ENCODE measurements around the gene ADTRP. TPM values are rescaled to one million over a fixed set of nuclear protein-coding genes. Genes with fewer than 3 reads are reported as not detected.

ADTRP gene
- total and polyA plus RNA-seq, 2 donors (not counting 1 experiment from before 2014, with no cell fraction given): 0.23 to 1.7 TPM

GRCh38 chr6:11669696-11670095 is 108.9 kb downstream of the ADTRP start:
- Histone ChIP-seq H3K27me3 (ENCODE audit: control insufficient read depth, insufficient read depth, low read length) (no peaks in the 10 kb centered on the region), H3K9me3 (ENCODE audit: control insufficient read depth, insufficient read depth, low read depth, low read length) (no peaks in the 10 kb centered on the region), H3K27ac (ENCODE audit: insufficient read depth, low read length) (no peak overlapping the region), H3K36me3 (ENCODE audit: control insufficient read depth, insufficient read depth, low read length) (no peaks in the 10 kb centered on the region), H3K4me1 (ENCODE audit: control insufficient read depth, extremely low read depth, insufficient read depth, low read length) (no peaks in the 10 kb centered on the region), H3K4me2 (ENCODE audit: extremely low read depth, insufficient read depth, low read length) (no peak overlapping the region), H2AFZ (ENCODE audit: low read length) (no peak overlapping the region), H3K9ac (ENCODE audit: insufficient read depth, low read length) (no peak overlapping the region), H4K20me1 (ENCODE audit: control insufficient read depth, extremely low read depth, insufficient read depth, low read length) (no peaks in the 10 kb centered on the region), H3K79me2 (ENCODE audit: control insufficient read depth, insufficient read depth, low read length) (no peaks in the 10 kb centered on the region), H3K4me3 (replicated peaks in 1 of 4; ENCODE audit: control extremely low read depth in 1 of 4, insufficient read depth in 1 of 4, low read depth in 3 of 4, low read length in 4 of 4) (no peak overlapping the region)
- no peak for DNase-seq (ENCODE audit: low read depth in 2 of 2)
- TF ChIP-seq CTCF (conservative IDR thresholded peaks at IDR 0.05 in 1 of 2, IDR thresholded peaks at IDR 0.05 in 1 of 2; ENCODE audit: low read depth in 1 of 2, low read length in 2 of 2): no peak

- H2AFZ ChIP-seq (ENCODE audit: low read length): no peak overlapping the region
- DNase-seq (ENCODE audit: low read depth in 2 of 2): no peak
- no peak for TF ChIP-seq CTCF (conservative IDR thresholded peaks at IDR 0.05 in 1 of 2, IDR thresholded peaks at IDR 0.05 in 1 of 2; ENCODE audit: low read depth in 1 of 2, low read length in 2 of 2)
Measured at GRCh38 chr6:11668455-11668854, 110.1 kb downstream of the ADTRP start.

GRCh38 chr6:11667876-11668275 is 110.7 kb downstream of the ADTRP start:
- TF ChIP-seq EZH2 (IDR thresholded peaks at IDR 0.05; ENCODE audit: low read length, missing control alignments): no peak
- TF ChIP-seq CTCF (conservative IDR thresholded peaks at IDR 0.05 in 1 of 2, IDR thresholded peaks at IDR 0.05 in 1 of 2; ENCODE audit: low read depth in 1 of 2, low read length in 2 of 2): no peak
- Histone ChIP-seq H3K4me2 (ENCODE audit: extremely low read depth, insufficient read depth, low read length) (no peak overlapping the region), H2AFZ (ENCODE audit: low read length) (no peak overlapping the region), H3K27me3 (ENCODE audit: control insufficient read depth, insufficient read depth, low read length) (no peaks in the 10 kb centered on the region), H4K20me1 (ENCODE audit: control insufficient read depth, extremely low read depth, insufficient read depth, low read length) (no peaks in the 10 kb centered on the region), H3K4me3 (replicated peaks in 1 of 4; ENCODE audit: control extremely low read depth in 1 of 4, insufficient read depth in 1 of 4, low read depth in 3 of 4, low read length in 4 of 4) (no peak overlapping the region), H3K79me2 (ENCODE audit: control insufficient read depth, insufficient read depth, low read length) (no peaks in the 10 kb centered on the region), H3K9ac (ENCODE audit: insufficient read depth, low read length) (no peak overlapping the region), H3K9me3 (ENCODE audit: control insufficient read depth, insufficient read depth, low read depth, low read length) (no peaks in the 10 kb centered on the region), H3K4me1 (ENCODE audit: control insufficient read depth, extremely low read depth, insufficient read depth, low read length) (no peaks in the 10 kb centered on the region), H3K36me3 (ENCODE audit: control insufficient read depth, insufficient read depth, low read length) (no peaks in the 10 kb centered on the region), H3K27ac (ENCODE audit: insufficient read depth, low read length) (no peak overlapping the region)
- DNase-seq (ENCODE audit: low read depth in 2 of 2): no peak

More at GRCh38 chr6:11668455-11668854, 110.1 kb downstream of the ADTRP start:
- Histone ChIP-seq H4K20me1 (ENCODE audit: control insufficient read depth, extremely low read depth, insufficient read depth, low read length) (no peaks in the 10 kb centered on the region), H3K36me3 (ENCODE audit: control insufficient read depth, insufficient read depth, low read length) (no peaks in the 10 kb centered on the region), H3K4me3 (replicated peaks in 1 of 4; ENCODE audit: control extremely low read depth in 1 of 4, insufficient read depth in 1 of 4, low read depth in 3 of 4, low read length in 4 of 4) (no peak overlapping the region), H3K27me3 (ENCODE audit: control insufficient read depth, insufficient read depth, low read length) (no peaks in the 10 kb centered on the region), H3K9me3 (ENCODE audit: control insufficient read depth, insufficient read depth, low read depth, low read length) (no peaks in the 10 kb centered on the region), H3K27ac (ENCODE audit: insufficient read depth, low read length) (no peak overlapping the region), H3K79me2 (ENCODE audit: control insufficient read depth, insufficient read depth, low read length) (no peaks in the 10 kb centered on the region), H3K9ac (ENCODE audit: insufficient read depth, low read length) (no peak overlapping the region), H3K4me1 (ENCODE audit: control insufficient read depth, extremely low read depth, insufficient read depth, low read length) (no peaks in the 10 kb centered on the region), H3K4me2 (ENCODE audit: extremely low read depth, insufficient read depth, low read length) (no peak overlapping the region)
